GM18907 (cell line): ENCODE results near the gene MTERF2.
"Not testable (repeated sequence)": the region's sequence is repeated elsewhere in the genome, so short reads cannot be mapped to it uniquely, and the experiment has no call there.

Source experiments
- ATAC-seq: cut with Tn5 transposase; IDR thresholded peaks from one replicate; pipeline ENCODE4 v1.9.1; 2021; ENCODE audit warnings: mild to moderate bottlenecking, moderate library complexity; ENCODE audit not compliant: unreplicated experiment

MTERF2 gene

GRCh38 chr12:106986625-106987389 is at the start of gene MTERF2:
MTERF2 (minus strand) TSS chr12:106987146; CDS start chr12:106978714, 8,432 bp downstream.
- ATAC-seq, result peak; percentile 95

- no peak for ATAC-seq
These were observed 48.8 kb upstream of the MTERF2 start for GRCh38 chr12:107035733-107036132.

GRCh38 chr12:107033758-107034739 is 47.1 kb upstream of the MTERF2 start:
- ATAC-seq, result no peak

GRCh38 chr12:107032266-107032665 is 45.3 kb upstream of the MTERF2 start:
- no peak for ATAC-seq

GRCh38 chr12:107031061-107031460 is 44.1 kb upstream of the MTERF2 start:
- ATAC-seq, result no peak

GRCh38 chr12:107029081-107029480 is 42.1 kb upstream of the MTERF2 start:
- no peak for ATAC-seq

GRCh38 chr12:107027636-107028053 is 40.7 kb upstream of the MTERF2 start:
- ATAC-seq, result no peak

GRCh38 chr12:107026806-107027635 is 40.1 kb upstream of the MTERF2 start:
- ATAC-seq, result no peak

- not testable (repeated sequence) for ATAC-seq
These were observed 39.4 kb upstream of the MTERF2 start for GRCh38 chr12:107026356-107026755.

- ATAC-seq, result no peak
These were observed 38.7 kb upstream of the MTERF2 start for GRCh38 chr12:107025671-107026070.

- no peak for ATAC-seq
These were observed 32.6 kb upstream of the MTERF2 start for GRCh38 chr12:107019546-107019945.

GRCh38 chr12:107017042-107017441 is 30.1 kb upstream of the MTERF2 start:
- no peak for ATAC-seq

GRCh38 chr12:107014055-107014454 is 27.1 kb upstream of the MTERF2 start:
- ATAC-seq, result no peak

- ATAC-seq, result no peak
These were observed 25.9 kb upstream of the MTERF2 start for GRCh38 chr12:107012736-107013425.

GRCh38 chr12:107011519-107011918 is 24.6 kb upstream of the MTERF2 start:
- ATAC-seq, result no peak

- ATAC-seq, result no peak
These were observed 20.5 kb upstream of the MTERF2 start for GRCh38 chr12:107007411-107007810.

GRCh38 chr12:107002665-107003064 is 15.7 kb upstream of the MTERF2 start:
- ATAC-seq, result not testable (repeated sequence)

- no peak for ATAC-seq
These were observed 12.5 kb upstream of the MTERF2 start for GRCh38 chr12:106999446-106999845.

GRCh38 chr12:106997916-106998315 is 11.0 kb upstream of the MTERF2 start:
- no peak for ATAC-seq

- not testable (repeated sequence) for ATAC-seq
These were observed 9.2 kb upstream of the MTERF2 start for GRCh38 chr12:106996102-106996501.
